Glutamatergic neuron (in vitro differentiated cells): ENCODE results near the gene MYO5B. TPM values are rescaled to one million over a fixed set of nuclear protein-coding genes. Genes with fewer than 3 reads are reported as not detected.

Source experiments
- DNase-seq: peaks from one replicate; pipeline ENCODE4 v3.0.0; 2022
- H3K27ac Mint-ChIP-seq: one replicate; pipeline ENCODE4 v1.8.0; 2020; ENCODE audit warnings: mild to moderate bottlenecking, mixed read lengths, inconsistent platforms; ENCODE audit not compliant: unreplicated experiment
- H3K27me3 Mint-ChIP-seq: one replicate; pipeline ENCODE4 v1.8.0; 2020; ENCODE audit warnings: mild to moderate bottlenecking, moderate library complexity, mixed read lengths, inconsistent platforms; ENCODE audit not compliant: unreplicated experiment
- H3K36me3 Mint-ChIP-seq: one replicate; pipeline ENCODE4 v1.8.0; 2020; ENCODE audit warnings: mild to moderate bottlenecking, mixed read lengths, inconsistent platforms; ENCODE audit not compliant: unreplicated experiment
- H3K4me1 Mint-ChIP-seq: one replicate; pipeline ENCODE4 v1.8.0; 2020; ENCODE audit warnings: mild to moderate bottlenecking, low read depth, mixed read lengths, inconsistent platforms; ENCODE audit not compliant: unreplicated experiment
- H3K4me3 Mint-ChIP-seq: one replicate; pipeline ENCODE4 v1.8.0; 2020; ENCODE audit warnings: mild to moderate bottlenecking, mixed read lengths, inconsistent platforms; ENCODE audit not compliant: unreplicated experiment
- H3K9me3 Mint-ChIP-seq: one replicate; pipeline ENCODE4 v1.8.0; 2020; ENCODE audit warnings: mild to moderate bottlenecking, moderate library complexity, mixed read lengths, inconsistent platforms; ENCODE audit not compliant: unreplicated experiment
- CTCF ChIP-seq: fragments of 200-600 bp; sonication (generic); IDR thresholded peaks from one replicate; pipeline ENCODE4 v1.5.0; 2021; ENCODE audit not compliant: partially characterized antibody, unreplicated experiment
- total RNA-seq: library from RNA; stranded (reverse); fragmentation: NEBNext Ultra II Directional; extraction: Animal tissue kit (Norgen Biotek cat#: 25700); gene quantifications from one replicate; pipeline ENCODE4 v1.2.1, GENCODE V29; 2021; ENCODE audit not compliant: unreplicated experiment

MYO5B gene
- total RNA-seq, 1 donor from 2014 or later: 2.7 TPM

DNA sequence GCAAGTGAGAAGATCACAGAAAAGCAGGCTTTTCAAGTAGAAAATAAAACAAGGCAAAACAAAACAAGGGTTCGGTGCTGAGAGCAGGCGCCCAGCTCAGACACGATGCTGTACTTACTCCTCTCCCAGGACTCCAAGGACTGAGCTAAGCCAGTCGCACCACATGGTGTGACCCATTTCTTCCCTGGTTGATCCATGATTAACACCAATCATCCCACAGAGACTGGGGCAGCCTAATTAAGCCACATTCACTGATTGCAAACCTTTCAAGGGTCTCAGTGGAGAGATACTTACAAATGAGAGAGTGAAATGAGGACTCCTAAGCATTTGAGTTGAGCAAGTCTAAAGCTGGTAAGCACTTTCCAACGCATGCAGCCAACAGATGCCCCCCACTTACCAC is 155.2 kb downstream of the MYO5B start:
- DNase-seq: no peak

DNA sequence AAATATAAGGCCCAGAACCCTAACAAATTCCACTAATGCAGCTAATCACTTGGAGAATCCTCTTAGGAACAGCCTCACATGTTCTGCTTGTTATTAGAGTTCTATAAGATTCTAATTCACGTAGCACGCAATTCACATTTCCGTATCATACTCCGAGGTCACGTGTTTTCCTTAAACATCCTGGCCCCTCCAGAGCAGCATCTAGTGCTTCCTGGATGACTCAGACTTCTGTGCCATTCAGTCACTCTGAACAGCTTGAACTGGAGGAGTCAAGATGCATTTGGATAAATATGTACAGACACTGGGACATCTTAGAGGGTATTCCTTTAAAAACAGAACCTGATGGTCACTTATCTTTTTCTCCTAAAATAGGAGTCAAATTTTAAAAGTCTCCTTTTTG is 156.5 kb downstream of the MYO5B start:
- TF ChIP-seq CTCF: no peak
- Mint-ChIP-seq H3K27me3 (no peaks in the 10 kb centered on the region), H3K4me1 (no peaks in the 10 kb centered on the region), H3K9me3 (no peaks in the 10 kb centered on the region), H3K4me3 (no peak overlapping the region), H3K27ac (no peak overlapping the region), H3K36me3 (no peaks in the 10 kb centered on the region)
- no peak for DNase-seq

More for the DNA sequence above, 155.2 kb downstream of the MYO5B start:
- Mint-ChIP-seq H3K27me3 (no peaks in the 10 kb centered on the region), H3K4me1 (peaks cover 4% of the 10 kb centered on the region), H3K4me3 (no peak overlapping the region), H3K9me3 (no peaks in the 10 kb centered on the region), H3K36me3 (no peaks in the 10 kb centered on the region), H3K27ac (no peak overlapping the region)
- no peak for TF ChIP-seq CTCF

DNA sequence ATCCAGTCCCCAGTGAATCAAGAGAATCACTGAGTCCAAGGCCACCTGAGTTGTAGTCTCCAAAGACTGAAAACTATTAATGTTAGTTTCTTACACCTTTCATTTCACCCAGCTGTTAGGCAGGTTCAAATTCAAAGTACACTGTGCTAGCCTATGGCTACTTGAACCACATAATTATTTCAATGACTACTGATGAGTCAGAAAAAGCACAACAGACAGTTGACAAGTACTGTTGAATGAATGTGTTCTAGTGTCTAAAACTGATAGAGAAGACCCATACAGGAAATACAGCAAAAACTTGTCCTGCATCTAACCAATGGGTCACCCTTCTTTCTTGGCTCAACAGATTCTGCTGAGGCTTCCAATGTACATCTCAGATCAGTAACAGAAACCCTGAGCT is 160.9 kb downstream of the MYO5B start:
- Mint-ChIP-seq H3K9me3 (no peaks in the 10 kb centered on the region), H3K4me3 (no peak overlapping the region), H3K27ac (no peak overlapping the region), H3K27me3 (no peaks in the 10 kb centered on the region), H3K36me3 (no peaks in the 10 kb centered on the region), H3K4me1 (no peaks in the 10 kb centered on the region)
- DNase-seq: no peak
- no peak for TF ChIP-seq CTCF

DNA sequence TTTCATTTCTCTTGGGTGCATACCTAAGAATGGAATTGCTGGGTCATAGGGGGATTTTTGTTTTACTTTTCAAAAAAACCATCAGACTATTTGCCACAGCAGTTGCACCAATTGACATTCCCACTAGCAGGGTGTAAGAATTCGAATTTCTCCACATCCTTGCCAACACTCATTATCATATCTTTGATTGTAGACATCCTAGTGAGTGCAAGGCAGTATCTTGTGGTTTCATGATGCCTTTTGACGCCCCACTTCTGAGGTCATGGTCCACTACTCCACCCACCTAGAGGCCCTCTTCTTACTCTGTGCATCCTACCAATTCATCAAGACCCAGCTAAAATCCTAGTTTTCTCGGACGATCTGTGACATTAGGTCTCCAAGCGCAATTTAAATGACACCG is 161.9 kb downstream of the MYO5B start:
- no peak overlapping the region for H3K4me3 Mint-ChIP-seq
- no peaks in the 10 kb centered on the region for H3K27me3 Mint-ChIP-seq
- no peaks in the 10 kb centered on the region for H3K4me1 Mint-ChIP-seq
- H3K9me3 Mint-ChIP-seq: no peaks in the 10 kb centered on the region
- no peak for DNase-seq
- no peaks in the 10 kb centered on the region for H3K36me3 Mint-ChIP-seq
- no peak for TF ChIP-seq CTCF
- H3K27ac Mint-ChIP-seq: no peak overlapping the region

GRCh38 chr18:50030146-50030545 is 164.8 kb downstream of the MYO5B start:
- Mint-ChIP-seq H3K4me1 (no peaks in the 10 kb centered on the region), H3K27ac (no peak overlapping the region), H3K27me3 (no peaks in the 10 kb centered on the region), H3K9me3 (no peaks in the 10 kb centered on the region), H3K4me3 (no peak overlapping the region), H3K36me3 (peaks cover 4% of the 10 kb centered on the region)
- no peak for DNase-seq
- TF ChIP-seq CTCF: no peak
